Right atrium auricular region (tissue), 2 donors: ENCODE measurements around the gene C16orf96. TPM values are rescaled to one million over a fixed set of nuclear protein-coding genes. Genes with fewer than 3 reads are reported as not detected.

ENCODE experiments used
- DNase-seq: peaks from one replicate; pipeline ENCODE4 v3.0.0-alpha.2; 2019; ENCODE audit warnings: low spot score
- H3K27ac ChIP-seq, 2 donors: fragments of 200-600 bp; sonication (generic); 1 replicate in 1 of 2; 2 replicates in 1 of 2; pipeline ENCODE4 v1.5.1; 2016 to 2019
- H3K27me3 ChIP-seq, 2 donors: fragments of 200-600 bp; sonication (generic); one replicate each; pipeline versions ENCODE4 v1.5.1 to v1.6.0; 2017 to 2019
- H3K36me3 ChIP-seq: fragments of 200-600 bp; sonication (generic); one replicate; pipeline ENCODE4 v1.5.1; 2016
- H3K4me1 ChIP-seq, 2 donors: fragments of 200-600 bp; sonication (generic); one replicate each; pipeline versions ENCODE4 v1.5.1 to v1.6.0; 2017 to 2019
- H3K4me3 ChIP-seq, 2 donors: fragments of 200-600 bp; sonication (generic); 1 replicate in 1 of 2; 2 replicates in 1 of 2; pipeline ENCODE4 v1.5.1; 2017 to 2019; ENCODE audit warnings: mild to moderate bottlenecking in 1 of 2, moderate library complexity in 1 of 2
- H3K9me3 ChIP-seq, 2 donors: fragments of 200-600 bp; sonication (generic); one replicate each; pipeline ENCODE4 v1.5.1; 2019
- CTCF ChIP-seq, 2 donors: fragments of 200-600 bp; sonication (generic); IDR thresholded peaks; one replicate each; pipeline ENCODE4 v1.5.1; 2019; ENCODE audit warnings: antibody characterized with exemption in 2 of 2
- total RNA-seq, 2 donors: library from RNA; depleted of rRNA; stranded (reverse); fragments of >200 nt; gene quantifications; one replicate each; pipeline ENCODE4 v1.1.0, GENCODE V29; 2016

Gene C16orf96
- total RNA-seq, 2 donors from 2014 or later, result 0.24 TPM; not detected in 1

- Histone ChIP-seq H3K4me1 (no peaks in the 10 kb centered on the region), H3K4me3 (no peak overlapping the region)
- no peak for DNase-seq
Observed at GRCh38 chr16:4637501-4638166, 81.5 kb downstream of the C16orf96 start.

GRCh38 chr16:4639899-4640509, 83.9 kb downstream of the C16orf96 start:
- DNase-seq, result no peak
- Histone ChIP-seq H3K36me3 (no peaks in the 10 kb centered on the region), H3K9me3 (no peaks in the 10 kb centered on the region), H3K4me1 (no peaks in the 10 kb centered on the region), H3K27me3 (no peaks in the 10 kb centered on the region), H3K4me3 (no peak overlapping the region), H3K27ac (no peak overlapping the region)
- TF ChIP-seq CTCF (IDR thresholded peaks at IDR 0.05), result no peak

More at GRCh38 chr16:4637501-4638166, 81.5 kb downstream of the C16orf96 start:
- Histone ChIP-seq H3K36me3 (peaks cover 5% of the 10 kb centered on the region), H3K27ac (no peak overlapping the region), H3K9me3 (no peaks in the 10 kb centered on the region), H3K27me3 (no peaks in the 10 kb centered on the region)
- no peak for TF ChIP-seq CTCF (IDR thresholded peaks at IDR 0.05)

- Histone ChIP-seq H3K36me3 (no peaks in the 10 kb centered on the region), H3K9me3 (no peaks in the 10 kb centered on the region), H3K27ac (no peak overlapping the region), H3K4me1 (no peaks in the 10 kb centered on the region), H3K4me3 (no peak overlapping the region), H3K27me3 (no peaks in the 10 kb centered on the region)
- DNase-seq, result no peak
- no peak for TF ChIP-seq CTCF (IDR thresholded peaks at IDR 0.05)
Observed at GRCh38 chr16:4640572-4641305, 84.6 kb downstream of the C16orf96 start.

- H3K27ac ChIP-seq, result no peak overlapping the region
- TF ChIP-seq CTCF (IDR thresholded peaks at IDR 0.05), result no peak
- H3K4me1 ChIP-seq, result no peaks in the 10 kb centered on the region
- no peaks in the 10 kb centered on the region for H3K36me3 ChIP-seq
- no peaks in the 10 kb centered on the region for H3K9me3 ChIP-seq
- DNase-seq, result no peak
- no peaks in the 10 kb centered on the region for H3K27me3 ChIP-seq
- no peak overlapping the region for H3K4me3 ChIP-seq
Observed at GRCh38 chr16:4641306-4641687, 85.2 kb downstream of the C16orf96 start.

GRCh38 chr16:4641895-4642294, 85.8 kb downstream of the C16orf96 start:
- Histone ChIP-seq H3K36me3 (no peaks in the 10 kb centered on the region), H3K4me3 (no peak overlapping the region), H3K27ac (no peak overlapping the region), H3K9me3 (no peaks in the 10 kb centered on the region), H3K27me3 (no peaks in the 10 kb centered on the region), H3K4me1 (no peaks in the 10 kb centered on the region)
- no peak for TF ChIP-seq CTCF (IDR thresholded peaks at IDR 0.05)
- DNase-seq, result no peak
